Measurements from ENCODE around the gene RBM38. TPM values are rescaled to one million over a fixed set of nuclear protein-coding genes. Genes with fewer than 3 reads are reported as not detected.

The RBM38 gene
- total and polyA plus RNA-seq, 10 of the 15 experiments (the other 5 are each of a cell fraction or from before 2014, with no cell fraction given) = 0.32 to 118 (median 25.2) TPM

DNA sequence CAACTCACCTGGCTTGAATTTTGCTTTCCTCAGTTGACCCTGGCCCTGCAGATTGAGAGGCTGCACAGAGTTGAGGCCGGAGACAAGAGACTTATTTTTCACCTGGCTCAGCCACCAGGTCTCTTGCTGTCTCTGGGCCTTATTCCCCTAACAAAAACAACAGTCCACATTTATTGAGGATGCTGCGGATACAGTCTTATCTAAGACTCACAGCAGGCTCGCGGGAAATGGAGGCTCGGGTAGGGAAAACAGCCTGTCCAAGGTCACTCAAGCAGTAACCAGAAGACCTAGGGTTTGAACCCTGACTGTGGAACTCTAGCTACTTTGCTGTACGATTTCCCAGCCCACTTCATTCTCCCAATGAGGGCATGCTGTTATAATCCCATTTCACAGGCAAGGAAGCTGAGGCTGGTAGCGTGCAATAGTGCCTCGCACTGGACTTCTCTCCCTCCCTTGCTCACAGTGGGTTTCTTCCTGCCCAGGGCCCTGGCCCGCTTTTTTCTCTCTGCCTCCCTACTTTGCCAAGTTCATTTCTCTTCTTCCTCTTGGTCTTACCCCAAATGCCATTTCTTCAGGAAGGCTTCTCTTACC is 57.7 kb downstream of the RBM38 start:
- Histone ChIP-seq H3K9ac (ENCODE audit: control insufficient read depth, insufficient read depth, low read length) (no peak overlapping the region), H4K20me1 (ENCODE audit: control insufficient read depth, insufficient read depth) (no peaks in the 10 kb centered on the region), H3K9me3 (replicated peaks; ENCODE audit: control insufficient read depth, insufficient read depth, low read length) (no peaks in the 10 kb centered on the region; the same call in 1 of the 3 replicates), H3K36me3 (ENCODE audit: control insufficient read depth in 2 of 2, insufficient read depth in 2 of 2, low read length in 1 of 2) (no peaks in the 10 kb centered on the region), H3K27me3 (replicated peaks in 1 of 2; ENCODE audit: control insufficient read depth in 2 of 2, insufficient read depth in 2 of 2, low read length in 1 of 2) (no peaks in the 10 kb centered on the region; a peak in 1 of 4 replicates), H2AFZ (ENCODE audit: control insufficient read depth, low read depth, low read length) (no peak overlapping the region), H3K4me3 (no peak overlapping the region), H3K4me1 (ENCODE audit: control insufficient read depth, insufficient read depth, low read length) (peaks cover 27% of the 10 kb centered on the region), H3K79me2 (ENCODE audit: control insufficient read depth, insufficient read depth, low read length) (no peaks in the 10 kb centered on the region), H3K4me2 (ENCODE audit: control insufficient read depth, insufficient read depth) (no peak overlapping the region), H3K27ac (ENCODE audit: control insufficient read depth, insufficient read depth) (no peak overlapping the region)
- no TSS peak for BruUV-seq (replicated peaks)
- WGBS (ENCODE audit: insufficient coverage, insufficient replicate concordance, low lambda C conversion rate, missing lambda C conversion rate) = 88% methylated on average over 9 of the region's 9 CpGs
- ChIA-PET POLR2A (no interaction called here), CTCF (interaction anchor here (1.6 kb wide), 1 partner anchor 50 kb away, joined by 4 read pairs; no protein-coding TSS in a partner anchor), RAD21 (ENCODE audit: unreplicated experiment) (interaction anchor here (1.4 kb wide), 1 partner anchor 33 kb away, joined by 4 read pairs; no protein-coding TSS in a partner anchor), SMC1A (ENCODE audit: uncharacterized antibody, unreplicated experiment) (interaction anchor here (0.8 to 2.1 kb wide), 4 partner anchors 15 to 59 kb away, joined by 3 to 5 read pairs (median 4); no protein-coding TSS in a partner anchor)
- intact Hi-C loops (cut with micrococcal nuclease; ENCODE audit: unreplicated experiment) (no loop called here), in situ Hi-C loops (cut with MboI) (no loop called here)
- ATAC-seq (no peak), DNase-seq (ENCODE audit: low read depth, low spot score) (no peak), FAIRE-seq (no peak)
- TF ChIP-seq, protein P1, sequence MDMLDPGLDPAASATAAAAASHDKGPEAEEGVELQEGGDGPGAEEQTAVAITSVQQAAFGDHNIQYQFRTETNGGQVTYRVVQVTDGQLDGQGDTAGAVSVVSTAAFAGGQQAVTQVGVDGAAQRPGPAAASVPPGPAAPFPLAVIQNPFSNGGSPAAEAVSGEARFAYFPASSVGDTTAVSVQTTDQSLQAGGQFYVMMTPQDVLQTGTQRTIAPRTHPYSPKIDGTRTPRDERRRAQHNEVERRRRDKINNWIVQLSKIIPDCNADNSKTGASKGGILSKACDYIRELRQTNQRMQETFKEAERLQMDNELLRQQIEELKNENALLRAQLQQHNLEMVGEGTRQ (IDR thresholded peaks at IDR 0.05; ENCODE audit: borderline replicate concordance, low read depth, low read length) = no peak
- TF ChIP-seq ZBED1 (IDR thresholded peaks at IDR 0.05; ENCODE audit: borderline replicate concordance) (no peak), JUND (IDR thresholded peaks at IDR 0.05; ENCODE audit: low read depth, low read length) (no peak), YY1 (IDR thresholded peaks at IDR 0.05; ENCODE audit: low read depth, low read length) (no peak), RCOR1 (conservative IDR thresholded peaks at IDR 0.05; ENCODE audit: low read depth, low read length) (no peak), RUNX3 (IDR thresholded peaks at IDR 0.05; ENCODE audit: low read length) (no peak)

Data from GM12878 (cell line).